ENCODE results near the gene ARVCF. TPM values are rescaled to one million over a fixed set of nuclear protein-coding genes. Genes with fewer than 3 reads are reported as not detected.

The ARVCF gene
- polyA plus RNA-seq, 1 donor from 2014 or later = 112 TPM

- no peaks in the 10 kb centered on the region for H3K9me3 ChIP-seq (ENCODE audit: low read length)
- H3K9ac ChIP-seq (ENCODE audit: low read length) = no peak overlapping the region
- no peaks in the 10 kb centered on the region for H3K79me2 ChIP-seq (replicated peaks; ENCODE audit: insufficient read depth, low read length)
- H3K4me2 ChIP-seq (ENCODE audit: low read length) = no peak overlapping the region
- no peak for TF ChIP-seq SMC3 (conservative IDR thresholded peaks at IDR 0.05; ENCODE audit: poor library complexity)
- no peak for TF ChIP-seq REST (IDR thresholded peaks at IDR 0.05; ENCODE audit: borderline replicate concordance)
- TF ChIP-seq EP300 (conservative IDR thresholded peaks at IDR 0.05; ENCODE audit: poor library complexity, severe bottlenecking) = no peak
- TF ChIP-seq, protein P1, sequence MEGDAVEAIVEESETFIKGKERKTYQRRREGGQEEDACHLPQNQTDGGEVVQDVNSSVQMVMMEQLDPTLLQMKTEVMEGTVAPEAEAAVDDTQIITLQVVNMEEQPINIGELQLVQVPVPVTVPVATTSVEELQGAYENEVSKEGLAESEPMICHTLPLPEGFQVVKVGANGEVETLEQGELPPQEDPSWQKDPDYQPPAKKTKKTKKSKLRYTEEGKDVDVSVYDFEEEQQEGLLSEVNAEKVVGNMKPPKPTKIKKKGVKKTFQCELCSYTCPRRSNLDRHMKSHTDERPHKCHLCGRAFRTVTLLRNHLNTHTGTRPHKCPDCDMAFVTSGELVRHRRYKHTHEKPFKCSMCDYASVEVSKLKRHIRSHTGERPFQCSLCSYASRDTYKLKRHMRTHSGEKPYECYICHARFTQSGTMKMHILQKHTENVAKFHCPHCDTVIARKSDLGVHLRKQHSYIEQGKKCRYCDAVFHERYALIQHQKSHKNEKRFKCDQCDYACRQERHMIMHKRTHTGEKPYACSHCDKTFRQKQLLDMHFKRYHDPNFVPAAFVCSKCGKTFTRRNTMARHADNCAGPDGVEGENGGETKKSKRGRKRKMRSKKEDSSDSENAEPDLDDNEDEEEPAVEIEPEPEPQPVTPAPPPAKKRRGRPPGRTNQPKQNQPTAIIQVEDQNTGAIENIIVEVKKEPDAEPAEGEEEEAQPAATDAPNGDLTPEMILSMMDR (IDR thresholded peaks at IDR 0.05; ENCODE audit: poor library complexity, severe bottlenecking) = no peak
- TF ChIP-seq POLR2AphosphoS5 (IDR thresholded peaks at IDR 0.05) = no peak
- no peak for TF ChIP-seq RAD21 (conservative IDR thresholded peaks at IDR 0.05)
- TF ChIP-seq EZH2 (IDR thresholded peaks at IDR 0.05; ENCODE audit: borderline replicate concordance, insufficient read depth, low read length, poor library complexity, severe bottlenecking) = no peak
- no peak for TF ChIP-seq MXI1 (conservative IDR thresholded peaks at IDR 0.05; ENCODE audit: poor library complexity, severe bottlenecking)
- TF ChIP-seq TAF1 (IDR thresholded peaks at IDR 0.05; ENCODE audit: low read depth) = no peak
- H3K4me3 ChIP-seq (ENCODE audit: low read length) = no peak overlapping the region
- no peaks in the 10 kb centered on the region for H3K9me2 ChIP-seq (ENCODE audit: insufficient read depth, low read length)
- H4K20me1 ChIP-seq (ENCODE audit: insufficient read depth) = no peaks in the 10 kb centered on the region
- H3K36me3 ChIP-seq (ENCODE audit: insufficient read depth, low read length) = peaks cover 16% of the 10 kb centered on the region
- no peaks in the 10 kb centered on the region for H3K27me3 ChIP-seq (ENCODE audit: insufficient read depth, low read depth, low read length)
- no peak overlapping the region for H2AFZ ChIP-seq (ENCODE audit: low read depth, low read length)
- no peaks in the 10 kb centered on the region for H3F3A ChIP-seq (ENCODE audit: insufficient read depth, low read length, poor library complexity, severe bottlenecking)
- H3K27ac ChIP-seq (ENCODE audit: low read length) = no peak overlapping the region
Measured at GRCh38 chr22:19970031-19970478, 46.6 kb downstream of the ARVCF start.

GRCh38 chr22:19969141-19969928 is 47.3 kb downstream of the ARVCF start:
- Histone ChIP-seq H3F3A (ENCODE audit: insufficient read depth, low read length, poor library complexity, severe bottlenecking) (no peaks in the 10 kb centered on the region), H3K9me2 (ENCODE audit: insufficient read depth, low read length) (no peaks in the 10 kb centered on the region), H3K36me3 (ENCODE audit: insufficient read depth, low read length) (peaks cover 16% of the 10 kb centered on the region), H3K9ac (ENCODE audit: low read length) (no peak overlapping the region), H3K79me2 (replicated peaks; ENCODE audit: insufficient read depth, low read length) (no peaks in the 10 kb centered on the region), H2AFZ (ENCODE audit: low read depth, low read length) (no peak overlapping the region), H4K20me1 (ENCODE audit: insufficient read depth) (no peaks in the 10 kb centered on the region), H3K9me3 (ENCODE audit: low read length) (no peaks in the 10 kb centered on the region), H3K4me3 (ENCODE audit: low read length) (no peak overlapping the region), H3K27ac (ENCODE audit: low read length) (no peak overlapping the region), H3K4me2 (ENCODE audit: low read length) (no peak overlapping the region), H3K27me3 (ENCODE audit: insufficient read depth, low read depth, low read length) (no peaks in the 10 kb centered on the region)
- TF ChIP-seq EP300 (conservative IDR thresholded peaks at IDR 0.05; ENCODE audit: poor library complexity, severe bottlenecking) (no peak), RAD21 (conservative IDR thresholded peaks at IDR 0.05) (no peak), TAF1 (IDR thresholded peaks at IDR 0.05; ENCODE audit: low read depth) (no peak), EZH2 (IDR thresholded peaks at IDR 0.05; ENCODE audit: borderline replicate concordance, insufficient read depth, low read length, poor library complexity, severe bottlenecking) (no peak), POLR2AphosphoS5 (IDR thresholded peaks at IDR 0.05) (no peak), SMC3 (conservative IDR thresholded peaks at IDR 0.05; ENCODE audit: poor library complexity) (no peak), REST (IDR thresholded peaks at IDR 0.05; ENCODE audit: borderline replicate concordance) (no peak)
- TF ChIP-seq, protein P1 (IDR thresholded peaks at IDR 0.05; ENCODE audit: poor library complexity, severe bottlenecking) = no peak

Data from neural cell (in vitro differentiated cells).